ENCODE measurements around the gene BTLA.

DNA sequence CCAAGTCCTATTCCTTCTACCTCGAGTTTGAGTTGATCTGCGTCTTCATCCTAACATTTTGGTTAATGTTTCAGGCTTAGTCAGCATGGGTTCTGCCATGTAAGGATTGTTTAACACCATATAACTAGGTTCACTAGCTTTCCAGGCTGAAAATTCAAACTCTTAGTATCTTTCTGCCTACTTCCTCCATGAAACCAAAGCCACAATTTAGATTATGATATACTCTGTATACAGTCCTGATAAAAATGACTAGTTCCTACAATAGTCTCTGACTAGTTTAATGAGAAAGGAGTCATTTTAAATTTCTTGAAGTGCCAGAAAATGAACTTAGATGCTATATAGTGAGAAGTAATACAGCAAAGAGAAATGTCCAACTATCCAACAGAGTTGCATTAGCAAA is 6.6 kb upstream of the BTLA start:
- TF ChIP-seq, protein P1, sequence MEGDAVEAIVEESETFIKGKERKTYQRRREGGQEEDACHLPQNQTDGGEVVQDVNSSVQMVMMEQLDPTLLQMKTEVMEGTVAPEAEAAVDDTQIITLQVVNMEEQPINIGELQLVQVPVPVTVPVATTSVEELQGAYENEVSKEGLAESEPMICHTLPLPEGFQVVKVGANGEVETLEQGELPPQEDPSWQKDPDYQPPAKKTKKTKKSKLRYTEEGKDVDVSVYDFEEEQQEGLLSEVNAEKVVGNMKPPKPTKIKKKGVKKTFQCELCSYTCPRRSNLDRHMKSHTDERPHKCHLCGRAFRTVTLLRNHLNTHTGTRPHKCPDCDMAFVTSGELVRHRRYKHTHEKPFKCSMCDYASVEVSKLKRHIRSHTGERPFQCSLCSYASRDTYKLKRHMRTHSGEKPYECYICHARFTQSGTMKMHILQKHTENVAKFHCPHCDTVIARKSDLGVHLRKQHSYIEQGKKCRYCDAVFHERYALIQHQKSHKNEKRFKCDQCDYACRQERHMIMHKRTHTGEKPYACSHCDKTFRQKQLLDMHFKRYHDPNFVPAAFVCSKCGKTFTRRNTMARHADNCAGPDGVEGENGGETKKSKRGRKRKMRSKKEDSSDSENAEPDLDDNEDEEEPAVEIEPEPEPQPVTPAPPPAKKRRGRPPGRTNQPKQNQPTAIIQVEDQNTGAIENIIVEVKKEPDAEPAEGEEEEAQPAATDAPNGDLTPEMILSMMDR (IDR thresholded peaks at IDR 0.05): no peak
- TF ChIP-seq POLR2A (IDR thresholded peaks at IDR 0.05) (no peak), EP300 (IDR thresholded peaks at IDR 0.05) (no peak)
